ENCODE measurements around the gene CA7. TPM values are rescaled to one million over a fixed set of nuclear protein-coding genes. Genes with fewer than 3 reads are reported as not detected.

The CA7 gene
- total RNA-seq, 1 experiment from 2014 or later = not detected

- Mint-ChIP-seq H3K27ac (ENCODE audit: unreplicated experiment) (peak overlapping the region; percentile 56), H3K4me3 (ENCODE audit: low read depth, unreplicated experiment) (peak overlapping the region; percentile 75), H3K27me3 (ENCODE audit: unreplicated experiment) (no peaks in the 10 kb centered on the region), H3K9me3 (ENCODE audit: low read depth, unreplicated experiment) (no peaks in the 10 kb centered on the region), H3K4me1 (ENCODE audit: low read depth, unreplicated experiment) (peaks cover 23% of the 10 kb centered on the region), H3K36me3 (ENCODE audit: insufficient read depth, unreplicated experiment) (peaks cover 10% of the 10 kb centered on the region)
- intact Hi-C loops (cut with micrococcal nuclease; ENCODE audit: unreplicated experiment) = loop anchor here (5.0 kb wide), 1 partner anchor 266 kb away; no protein-coding TSS in a partner anchor
- CTCF ChIA-PET = interaction anchor here (0.6 to 2.7 kb wide), 24 partner anchors 8 to 508 kb away, joined by 3 to 28 read pairs (median 4); partner anchors contain the start of genes CA7, DYNC1LI2 and NAE1
- peak; percentile 96 for TF ChIP-seq CTCF (IDR thresholded peaks at IDR 0.05; ENCODE audit: unreplicated experiment)
- BruUV-seq (replicated peaks) = no TSS peak
- DNase-seq = peak; percentile 98
Measured at GRCh38 chr16:66872943-66873684, 28.9 kb downstream of the CA7 start.

- CTCF ChIA-PET = interaction anchor here (0.6 to 2.7 kb wide), 15 partner anchors 8 to 509 kb away, joined by 3 to 28 read pairs (median 4); partner anchors contain the start of genes CA7 and NAE1
- no peaks in the 10 kb centered on the region for H3K27me3 Mint-ChIP-seq (ENCODE audit: unreplicated experiment)
- intact Hi-C loops (cut with micrococcal nuclease; ENCODE audit: unreplicated experiment) = loop anchor here (5.0 kb wide), 1 partner anchor 266 kb away; no protein-coding TSS in a partner anchor
- peak overlapping the region; percentile 56 for H3K27ac Mint-ChIP-seq (ENCODE audit: unreplicated experiment)
- BruUV-seq (replicated peaks) = no TSS peak
- H3K4me3 Mint-ChIP-seq (ENCODE audit: low read depth, unreplicated experiment) = peak overlapping the region; percentile 75
- peaks cover 10% of the 10 kb centered on the region for H3K36me3 Mint-ChIP-seq (ENCODE audit: insufficient read depth, unreplicated experiment)
- no peak for TF ChIP-seq CTCF (IDR thresholded peaks at IDR 0.05; ENCODE audit: unreplicated experiment)
- H3K4me1 Mint-ChIP-seq (ENCODE audit: low read depth, unreplicated experiment) = peaks cover 23% of the 10 kb centered on the region
- no peaks in the 10 kb centered on the region for H3K9me3 Mint-ChIP-seq (ENCODE audit: low read depth, unreplicated experiment)
- no peak for DNase-seq
Measured at GRCh38 chr16:66873685-66874055, 29.5 kb downstream of the CA7 start.

GRCh38 chr16:66874079-66874775 lies 30.0 kb downstream of the CA7 start:
- CTCF ChIA-PET = interaction anchor here (0.6 to 2.7 kb wide), 4 partner anchors 18 to 156 kb away, joined by 4 to 9 read pairs (median 6); no protein-coding TSS in a partner anchor
- DNase-seq = no peak
- Mint-ChIP-seq H3K36me3 (ENCODE audit: insufficient read depth, unreplicated experiment) (peaks cover 10% of the 10 kb centered on the region), H3K9me3 (ENCODE audit: low read depth, unreplicated experiment) (no peaks in the 10 kb centered on the region), H3K4me3 (ENCODE audit: low read depth, unreplicated experiment) (no peak overlapping the region), H3K4me1 (ENCODE audit: low read depth, unreplicated experiment) (peaks cover 23% of the 10 kb centered on the region), H3K27ac (ENCODE audit: unreplicated experiment) (no peak overlapping the region), H3K27me3 (ENCODE audit: unreplicated experiment) (no peaks in the 10 kb centered on the region)
- intact Hi-C loops (cut with micrococcal nuclease; ENCODE audit: unreplicated experiment) = loop anchor here (5.0 kb wide), 1 partner anchor 267 kb away; no protein-coding TSS in a partner anchor
- TF ChIP-seq CTCF (IDR thresholded peaks at IDR 0.05; ENCODE audit: unreplicated experiment) = no peak
- no TSS peak for BruUV-seq (replicated peaks)

GRCh38 chr16:66878067-66878466 lies 33.9 kb downstream of the CA7 start:
- Mint-ChIP-seq H3K9me3 (ENCODE audit: low read depth, unreplicated experiment) (no peaks in the 10 kb centered on the region), H3K36me3 (ENCODE audit: insufficient read depth, unreplicated experiment) (peaks cover 24% of the 10 kb centered on the region), H3K4me3 (ENCODE audit: low read depth, unreplicated experiment) (no peak overlapping the region), H3K4me1 (ENCODE audit: low read depth, unreplicated experiment) (peaks cover 28% of the 10 kb centered on the region), H3K27me3 (ENCODE audit: unreplicated experiment) (no peaks in the 10 kb centered on the region), H3K27ac (ENCODE audit: unreplicated experiment) (no peak overlapping the region)
- no peak for TF ChIP-seq CTCF (IDR thresholded peaks at IDR 0.05; ENCODE audit: unreplicated experiment)
- CTCF ChIA-PET = no interaction called here
- DNase-seq = no peak
- intact Hi-C loops (cut with micrococcal nuclease; ENCODE audit: unreplicated experiment) = no loop called here
- no TSS peak for BruUV-seq (replicated peaks)
